ENCODE measurements around the gene ZNF541. TPM values are rescaled to one million over a fixed set of nuclear protein-coding genes. Genes with fewer than 3 reads are reported as not detected.

The ZNF541 gene
- total and polyA plus RNA-seq, 7 donors = 0.06 to 0.73 (median 0.25) TPM

DNA sequence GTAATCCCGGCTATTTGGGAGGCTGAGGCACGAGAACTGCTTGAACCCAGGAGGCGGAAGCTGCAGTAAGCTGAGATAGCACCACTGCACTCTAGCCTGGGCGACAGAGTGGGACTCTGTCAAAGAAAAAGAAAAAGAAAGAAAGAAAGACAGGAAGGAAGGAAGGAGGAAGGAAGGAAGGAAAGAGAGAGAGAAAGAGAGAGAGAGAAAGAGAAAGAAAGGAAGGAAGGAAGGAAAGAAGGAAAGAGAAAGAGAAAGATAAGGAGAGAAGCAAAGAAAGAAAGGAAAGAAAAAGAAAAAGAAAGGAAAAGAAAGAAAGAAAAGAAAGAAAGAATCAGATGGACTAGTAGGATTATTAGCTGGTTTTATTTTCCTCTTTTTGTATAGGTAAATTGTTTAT, 22.8 kb downstream of the ZNF541 start:
- DNase-seq (no peak), ATAC-seq (no peak)
- TF ChIP-seq, protein P1, sequence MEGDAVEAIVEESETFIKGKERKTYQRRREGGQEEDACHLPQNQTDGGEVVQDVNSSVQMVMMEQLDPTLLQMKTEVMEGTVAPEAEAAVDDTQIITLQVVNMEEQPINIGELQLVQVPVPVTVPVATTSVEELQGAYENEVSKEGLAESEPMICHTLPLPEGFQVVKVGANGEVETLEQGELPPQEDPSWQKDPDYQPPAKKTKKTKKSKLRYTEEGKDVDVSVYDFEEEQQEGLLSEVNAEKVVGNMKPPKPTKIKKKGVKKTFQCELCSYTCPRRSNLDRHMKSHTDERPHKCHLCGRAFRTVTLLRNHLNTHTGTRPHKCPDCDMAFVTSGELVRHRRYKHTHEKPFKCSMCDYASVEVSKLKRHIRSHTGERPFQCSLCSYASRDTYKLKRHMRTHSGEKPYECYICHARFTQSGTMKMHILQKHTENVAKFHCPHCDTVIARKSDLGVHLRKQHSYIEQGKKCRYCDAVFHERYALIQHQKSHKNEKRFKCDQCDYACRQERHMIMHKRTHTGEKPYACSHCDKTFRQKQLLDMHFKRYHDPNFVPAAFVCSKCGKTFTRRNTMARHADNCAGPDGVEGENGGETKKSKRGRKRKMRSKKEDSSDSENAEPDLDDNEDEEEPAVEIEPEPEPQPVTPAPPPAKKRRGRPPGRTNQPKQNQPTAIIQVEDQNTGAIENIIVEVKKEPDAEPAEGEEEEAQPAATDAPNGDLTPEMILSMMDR (IDR thresholded peaks at IDR 0.05) = no peak
- intact Hi-C loops (cut with DNase I) = no loop called here
- Histone ChIP-seq H3K27me3 (ENCODE audit: insufficient read depth in 3 of 3, low read length in 2 of 3) (peaks cover 0 to 21% (median 7%) of the 10 kb centered on the region in 3 donors), H3K27ac (no peak overlapping the region), H3K36me3 (ENCODE audit: insufficient read depth in 1 of 2, low read depth in 1 of 2) (no peaks in the 10 kb centered on the region), H3K4me3 (no peak overlapping the region), H3K4me1 (no peaks in the 10 kb centered on the region), H3K9me3 (no peaks in the 10 kb centered on the region)
- WGBS, 3 donors = 78 to 87% (median 80%) methylated on average over 4 of the region's 4 CpGs

DNA sequence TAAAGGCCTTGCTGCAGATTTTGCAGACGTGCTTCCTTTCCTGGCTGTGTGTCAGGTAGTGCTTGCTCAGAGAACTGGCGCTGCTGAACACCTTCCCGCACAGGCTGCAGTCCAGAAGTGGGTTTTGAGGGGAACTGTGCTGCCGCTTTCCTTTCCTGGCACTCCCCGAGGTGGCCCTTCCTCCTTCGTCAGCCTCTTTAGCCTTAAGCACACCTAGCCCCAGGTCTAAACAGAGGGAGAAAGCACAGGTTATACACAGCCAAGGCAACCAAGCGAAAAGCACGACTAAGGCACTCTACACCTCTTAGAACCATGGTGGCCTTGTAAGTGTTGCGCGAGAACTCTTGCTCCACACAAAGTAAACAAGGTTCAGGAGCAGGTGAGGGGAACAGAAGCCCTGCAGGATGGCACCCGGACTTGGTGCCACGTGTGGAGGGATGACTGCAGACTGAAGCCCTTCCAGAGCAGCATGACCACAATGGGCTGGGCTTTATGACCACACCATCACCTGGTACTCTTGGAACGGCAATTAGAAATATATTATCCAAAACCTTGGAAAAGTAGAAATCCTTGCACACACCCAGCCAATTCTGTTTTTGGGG, 23.6 kb downstream of the ZNF541 start:
- WGBS, 3 donors = 75 to 78% (median 78%) methylated on average over 13 of the region's 13 CpGs
- TF ChIP-seq, protein P1 (IDR thresholded peaks at IDR 0.05) = no peak
- no peaks in the 10 kb centered on the region for H3K4me1 ChIP-seq
- peaks cover 0 to 29% (median 14%) of the 10 kb centered on the region in 3 donors for H3K27me3 ChIP-seq (ENCODE audit: insufficient read depth in 3 of 3, low read length in 2 of 3)
- intact Hi-C loops (cut with DNase I) = no loop called here
- no peak overlapping the region for H3K4me3 ChIP-seq
- H3K36me3 ChIP-seq (ENCODE audit: insufficient read depth in 1 of 2, low read depth in 1 of 2) = no peaks in the 10 kb centered on the region
- DNase-seq (no peak), ATAC-seq (no peak)
- H3K27ac ChIP-seq = no peak overlapping the region
- H3K9me3 ChIP-seq = no peaks in the 10 kb centered on the region

DNA sequence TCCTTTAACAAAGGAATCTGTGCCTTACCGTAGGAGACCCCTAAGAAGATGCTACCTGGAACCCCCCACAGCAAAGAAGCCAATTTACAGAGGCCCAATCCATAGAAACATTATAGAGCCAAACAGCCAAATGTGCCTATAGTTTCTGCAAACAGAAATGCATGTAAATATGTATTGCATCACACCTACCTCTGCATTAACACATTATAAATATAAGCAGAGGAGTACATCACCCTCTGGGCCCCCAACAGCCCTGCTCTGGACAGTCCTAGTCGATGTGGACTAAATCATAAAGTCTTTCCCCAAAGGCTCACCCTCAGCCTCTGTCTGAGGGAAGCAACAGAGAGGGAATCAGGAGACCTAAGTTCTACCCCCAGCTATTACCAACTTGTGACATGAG, 25.7 kb downstream of the ZNF541 start:
- Histone ChIP-seq H3K9me3 (no peaks in the 10 kb centered on the region), H3K4me3 (no peak overlapping the region), H3K27ac (no peak overlapping the region), H3K36me3 (ENCODE audit: insufficient read depth in 1 of 2, low read depth in 1 of 2) (no peaks in the 10 kb centered on the region), H3K4me1 (no peaks in the 10 kb centered on the region), H3K27me3 (ENCODE audit: insufficient read depth in 3 of 3, low read length in 2 of 3) (peaks cover 0 to 35% (median 14%) of the 10 kb centered on the region in 3 donors)
- TF ChIP-seq, protein P1 (IDR thresholded peaks at IDR 0.05) = no peak
- intact Hi-C loops (cut with DNase I) = no loop called here
- DNase-seq (no peak), ATAC-seq (no peak)
- 67 to 81% (median 69%) methylated on average over 2 of the region's 2 CpGs for WGBS, 3 donors

DNA sequence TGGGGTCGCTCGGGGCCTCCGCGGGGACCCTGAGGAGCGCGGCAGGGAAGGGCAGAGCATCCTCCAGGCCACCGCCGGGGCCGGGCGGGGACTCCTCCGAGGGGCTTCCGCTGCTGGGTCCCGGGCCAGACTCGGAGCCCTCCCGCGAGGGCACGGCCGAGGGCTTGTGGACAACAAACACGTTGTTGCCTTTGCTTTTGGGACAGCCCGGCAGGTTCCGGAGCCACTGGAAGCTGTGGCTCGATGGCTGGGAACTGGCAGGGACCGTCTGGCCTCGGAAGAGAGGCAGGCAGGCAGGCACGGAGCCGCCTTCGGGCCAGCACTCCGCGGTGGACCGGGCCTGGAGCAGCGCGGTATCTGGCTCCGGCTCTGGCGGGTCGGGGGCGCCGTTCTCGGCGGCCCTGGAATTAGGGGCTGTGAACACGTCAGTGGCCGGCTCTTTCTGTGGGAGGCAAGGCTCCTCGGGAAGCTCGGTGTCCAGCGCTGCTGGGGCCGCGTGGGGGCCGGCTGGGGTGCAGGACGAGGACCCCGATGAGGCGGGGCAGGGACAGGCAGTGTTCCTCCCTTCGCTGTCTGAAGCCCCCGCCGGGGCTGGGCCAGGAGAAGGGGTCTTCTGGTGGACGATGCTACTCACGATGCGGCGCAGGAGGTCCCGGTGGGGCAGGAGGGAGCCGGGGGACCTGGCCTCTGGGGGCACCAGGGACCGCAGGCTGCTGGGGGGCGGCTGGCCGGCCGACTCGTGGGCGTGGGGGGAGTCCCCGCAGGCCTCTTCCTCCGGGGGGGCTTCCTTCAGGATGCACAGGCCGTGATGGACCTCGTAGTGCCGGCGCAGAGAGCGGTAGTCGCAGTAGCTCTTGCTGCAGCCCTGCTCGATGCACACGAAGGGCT, 27.6 kb downstream of the ZNF541 start:
- ATAC-seq (no peak), DNase-seq (no peak)
- Histone ChIP-seq H3K27me3 (ENCODE audit: insufficient read depth in 3 of 3, low read length in 2 of 3) (peaks cover 0 to 35% (median 16%) of the 10 kb centered on the region in 3 donors), H3K9me3 (no peaks in the 10 kb centered on the region), H3K4me3 (peak overlapping the region; percentile 34), H3K36me3 (ENCODE audit: insufficient read depth in 1 of 2, low read depth in 1 of 2) (no peaks in the 10 kb centered on the region), H3K4me1 (no peaks in the 10 kb centered on the region), H3K27ac (no peak overlapping the region)
- TF ChIP-seq, protein P1 (IDR thresholded peaks at IDR 0.05) = no peak
- intact Hi-C loops (cut with DNase I) = no loop called here
- 15 to 25% (median 20%) methylated on average over 50 to 75 of the region's 75 CpGs for WGBS, 3 donors

Data from psoas muscle (tissue), 8 donors.